HG02610 (cell line): ENCODE measurements around the gene HOXD1.

Experiments
- ATAC-seq: cut with Tn5 transposase; IDR thresholded peaks from one replicate; pipeline ENCODE4 v1.9.1; 2021; ENCODE audit warnings: mild to moderate bottlenecking, moderate library complexity; ENCODE audit not compliant: unreplicated experiment

Gene HOXD1

DNA sequence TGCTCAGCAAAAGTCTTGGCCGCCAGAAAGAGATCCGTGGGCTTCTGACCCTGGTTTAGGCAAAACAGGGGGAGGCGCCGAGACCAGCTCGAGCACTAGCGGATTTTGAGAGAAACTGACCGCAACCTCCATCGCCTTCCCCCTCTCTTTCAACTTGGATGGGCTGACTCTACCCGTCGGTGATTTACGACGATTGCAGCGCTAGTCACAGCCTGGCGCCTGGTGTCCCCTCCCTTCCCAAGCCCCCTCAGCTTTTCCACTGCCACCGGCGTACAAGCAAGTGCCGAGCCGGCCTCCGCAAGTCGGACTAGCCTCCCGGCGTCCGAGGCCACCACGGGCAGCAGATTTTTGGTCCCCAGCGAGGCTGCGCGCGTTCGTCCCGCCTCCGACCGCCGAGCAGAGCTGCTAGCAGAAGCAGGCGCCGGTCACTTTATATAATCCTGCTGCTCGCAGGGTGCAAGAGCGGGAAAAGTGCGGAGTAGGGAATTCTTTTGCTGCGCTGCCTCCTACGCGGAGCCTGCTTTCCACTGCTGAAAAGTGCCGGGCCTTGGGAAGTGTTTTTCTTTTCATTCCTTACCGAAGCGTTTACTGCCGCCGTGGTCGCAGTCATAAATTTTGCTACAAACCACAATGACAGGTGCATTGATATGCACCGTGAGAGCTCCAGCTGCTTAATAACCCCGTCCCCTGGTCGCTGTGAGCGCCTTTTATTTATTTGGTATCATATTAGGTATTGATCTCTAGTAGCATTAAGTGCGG, 23.7 kb upstream of the HOXD1 start:
- ATAC-seq: no peak

DNA sequence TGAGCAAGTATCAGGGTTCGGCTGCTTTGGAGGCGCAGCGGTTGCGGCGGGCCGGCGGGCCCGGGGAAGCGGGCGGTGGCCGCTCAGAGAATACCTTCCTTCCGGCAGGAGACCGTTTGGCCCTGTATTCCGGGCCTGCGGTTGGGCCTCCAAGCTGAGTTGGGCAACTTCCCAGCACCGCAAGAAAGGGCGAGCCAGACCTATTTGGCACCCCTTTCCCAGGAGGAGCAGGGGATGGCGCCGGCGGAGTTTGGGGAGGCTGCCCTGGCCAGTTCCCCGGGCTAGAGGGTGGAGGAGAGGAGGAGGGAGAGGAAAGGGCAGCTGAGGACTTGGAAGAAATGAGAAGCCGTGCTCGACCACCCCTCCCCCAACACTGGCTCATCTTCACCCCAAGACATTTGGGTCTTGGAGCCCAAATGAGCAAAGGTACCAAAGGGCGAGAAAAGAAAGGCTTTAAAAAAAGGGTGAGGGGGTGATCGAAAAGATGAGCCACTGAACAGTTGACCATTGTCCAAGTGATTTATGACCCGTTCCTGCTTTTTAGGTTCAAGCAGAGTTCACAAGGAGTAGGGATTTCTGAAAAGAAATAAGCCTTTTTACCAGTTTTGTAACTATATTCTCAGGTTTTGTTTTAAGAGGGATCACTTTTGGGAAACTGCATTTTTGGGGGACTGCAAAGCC, 23.0 kb upstream of the HOXD1 start:
- ATAC-seq: no peak

DNA sequence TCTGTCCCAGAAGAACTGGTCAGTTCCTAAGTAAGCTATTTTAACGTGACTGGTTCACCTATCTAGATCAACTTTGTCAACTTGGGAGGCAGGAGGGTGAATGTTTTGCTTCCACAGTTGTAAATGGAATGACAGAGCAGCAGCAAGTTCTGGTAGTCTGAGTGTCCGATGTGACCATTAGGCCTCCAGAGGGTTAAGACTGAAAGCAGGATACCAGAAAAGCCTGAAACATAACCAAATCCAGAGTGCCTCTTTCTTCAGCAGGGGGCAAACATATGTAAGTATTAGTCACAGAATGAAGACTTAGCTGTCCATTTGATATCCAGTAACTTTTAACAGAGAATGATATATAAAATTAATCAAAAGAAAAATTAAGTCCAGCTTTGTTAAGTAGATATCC, 22.2 kb upstream of the HOXD1 start:
- no peak for ATAC-seq

DNA sequence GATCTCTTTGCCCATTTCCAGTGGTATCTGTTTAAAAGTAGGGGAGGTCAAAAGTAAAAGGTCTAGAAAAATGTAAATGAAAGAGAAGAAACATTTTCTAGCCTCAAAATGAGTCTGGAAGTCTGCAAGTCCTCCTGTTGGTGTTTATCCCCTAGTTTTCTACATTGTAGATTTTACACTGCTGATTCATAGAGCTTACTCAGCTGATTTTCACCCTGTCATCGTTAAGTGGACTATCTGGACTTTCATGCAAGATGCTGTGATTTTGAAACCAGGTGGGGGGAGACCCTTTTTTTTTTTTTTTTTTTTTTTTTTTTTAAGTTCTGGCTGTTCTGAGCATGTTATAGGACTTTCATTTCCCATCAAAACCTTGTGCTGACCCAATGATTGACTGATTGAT, 21.1 kb upstream of the HOXD1 start:
- ATAC-seq: no peak

DNA sequence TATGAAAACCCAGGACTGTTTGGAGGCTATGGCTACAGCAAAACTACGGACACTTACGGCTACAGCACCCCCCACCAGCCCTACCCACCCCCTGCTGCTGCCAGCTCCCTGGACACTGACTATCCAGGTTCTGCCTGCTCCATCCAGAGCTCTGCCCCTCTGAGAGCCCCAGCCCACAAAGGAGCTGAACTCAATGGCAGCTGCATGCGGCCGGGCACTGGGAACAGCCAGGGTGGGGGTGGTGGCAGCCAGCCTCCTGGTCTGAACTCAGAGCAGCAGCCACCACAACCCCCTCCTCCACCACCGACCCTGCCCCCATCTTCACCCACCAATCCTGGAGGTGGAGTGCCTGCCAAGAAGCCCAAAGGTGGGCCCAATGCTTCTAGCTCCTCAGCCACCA, 19.3 kb upstream of the HOXD1 start:
- ATAC-seq: no peak

DNA sequence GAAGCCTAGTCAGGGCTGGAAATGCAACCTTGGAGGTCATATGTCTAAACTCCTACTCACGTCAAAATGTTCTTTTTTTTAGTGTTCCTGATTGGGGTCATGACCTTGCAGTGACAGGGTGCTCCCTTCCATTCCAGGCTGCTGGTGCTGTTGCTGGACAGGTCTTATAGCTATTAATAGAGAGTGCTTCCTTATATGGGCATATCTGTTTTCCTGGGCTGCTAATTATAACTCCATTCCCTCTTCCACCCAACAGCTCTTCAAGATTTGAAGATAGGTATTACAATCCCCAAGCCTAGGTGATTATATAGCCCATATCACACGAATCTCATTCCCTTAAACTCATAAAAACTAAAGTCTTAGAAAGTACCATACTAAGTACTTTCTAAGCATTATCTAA, 18.8 kb upstream of the HOXD1 start:
- no peak for ATAC-seq

DNA sequence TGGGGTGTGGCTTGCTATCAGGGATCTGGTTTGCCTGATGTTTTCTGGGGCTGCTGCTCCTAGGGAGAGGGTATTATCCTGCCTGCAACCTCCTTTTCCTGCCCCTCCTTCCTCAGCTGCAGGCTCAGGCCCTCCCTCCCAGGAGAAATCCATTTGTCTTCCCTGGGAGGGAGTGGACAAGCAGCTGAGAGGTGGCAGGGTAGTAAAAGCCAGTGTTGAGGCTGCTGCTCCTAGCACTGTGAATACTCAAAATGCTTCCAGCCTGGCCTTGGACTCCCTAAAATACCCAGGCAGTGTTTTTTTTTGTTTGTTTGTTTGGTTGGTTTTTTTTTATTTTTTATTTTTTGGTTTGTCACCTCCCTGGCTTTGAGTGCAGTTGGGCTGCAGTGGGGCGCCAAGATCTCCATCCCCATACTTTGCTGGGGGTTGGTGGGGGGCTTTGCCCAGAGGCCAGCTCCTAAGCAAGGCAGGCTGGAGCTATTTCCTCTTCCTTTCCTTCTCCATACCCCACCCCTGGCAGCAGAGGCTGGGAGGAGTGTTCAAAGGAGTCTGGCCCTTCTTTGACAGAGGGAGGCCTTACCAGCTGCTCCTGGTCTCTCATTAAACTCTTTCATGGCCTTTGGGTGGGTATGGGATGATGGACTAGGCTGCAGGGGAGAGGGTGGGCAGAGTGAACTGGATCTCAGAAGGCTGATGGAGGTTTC, 17.7 kb upstream of the HOXD1 start:
- no peak for ATAC-seq

DNA sequence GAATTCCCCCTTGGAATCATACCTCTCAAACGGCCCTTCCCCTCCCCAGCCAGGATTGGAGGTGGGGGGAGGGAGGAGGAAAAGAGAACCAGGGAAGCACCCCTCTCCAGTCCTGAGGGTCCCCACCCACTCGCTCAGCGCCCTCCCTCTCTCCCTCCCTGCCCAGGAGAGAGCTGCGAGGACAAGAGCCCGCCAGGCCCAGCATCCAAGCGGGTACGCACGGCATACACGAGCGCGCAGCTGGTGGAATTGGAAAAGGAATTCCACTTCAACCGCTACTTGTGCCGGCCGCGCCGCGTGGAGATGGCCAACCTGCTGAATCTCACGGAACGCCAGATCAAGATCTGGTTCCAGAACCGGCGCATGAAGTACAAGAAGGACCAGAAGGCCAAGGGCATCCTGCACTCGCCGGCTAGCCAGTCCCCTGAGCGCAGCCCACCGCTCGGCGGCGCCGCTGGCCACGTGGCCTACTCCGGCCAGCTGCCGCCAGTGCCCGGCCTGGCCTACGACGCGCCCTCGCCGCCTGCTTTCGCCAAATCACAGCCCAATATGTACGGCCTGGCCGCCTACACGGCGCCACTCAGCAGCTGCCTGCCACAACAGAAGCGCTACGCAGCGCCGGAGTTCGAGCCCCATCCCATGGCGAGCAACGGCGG, 17.0 kb upstream of the HOXD1 start:
- no peak for ATAC-seq

DNA sequence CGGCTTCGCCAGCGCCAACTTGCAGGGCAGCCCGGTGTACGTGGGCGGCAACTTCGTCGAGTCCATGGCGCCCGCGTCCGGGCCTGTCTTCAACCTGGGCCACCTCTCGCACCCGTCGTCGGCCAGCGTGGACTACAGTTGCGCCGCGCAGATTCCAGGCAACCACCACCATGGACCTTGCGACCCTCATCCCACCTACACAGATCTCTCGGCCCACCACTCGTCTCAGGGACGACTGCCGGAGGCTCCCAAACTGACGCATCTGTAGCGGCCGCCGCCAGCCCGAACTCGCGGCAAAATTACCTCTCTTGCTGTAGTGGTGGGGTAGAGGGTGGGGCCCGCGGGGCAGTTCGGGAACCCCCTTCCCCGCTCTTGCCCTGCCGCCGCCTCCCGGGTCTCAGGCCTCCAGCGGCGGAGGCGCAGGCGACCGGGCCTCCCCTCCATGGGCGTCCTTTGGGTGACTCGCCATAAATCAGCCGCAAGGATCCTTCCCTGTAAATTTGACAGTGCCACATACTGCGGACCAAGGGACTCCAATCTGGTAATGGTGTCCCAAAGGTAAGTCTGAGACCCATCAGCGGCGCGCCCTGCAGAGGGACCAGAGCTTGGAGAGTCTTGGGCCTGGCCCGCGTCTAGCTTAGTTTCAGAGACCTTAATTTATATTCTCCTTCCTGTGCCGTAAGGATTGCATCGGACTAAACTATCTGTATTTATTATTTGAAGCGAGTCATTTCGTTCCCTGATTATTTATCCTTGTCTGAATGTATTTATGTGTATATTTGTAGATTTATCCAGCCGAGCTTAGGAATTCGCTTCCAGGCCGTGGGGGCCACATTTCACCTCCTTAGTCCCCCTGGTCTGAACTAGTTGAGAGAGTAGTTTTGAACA, 16.2 kb upstream of the HOXD1 start:
- no peak for ATAC-seq

DNA sequence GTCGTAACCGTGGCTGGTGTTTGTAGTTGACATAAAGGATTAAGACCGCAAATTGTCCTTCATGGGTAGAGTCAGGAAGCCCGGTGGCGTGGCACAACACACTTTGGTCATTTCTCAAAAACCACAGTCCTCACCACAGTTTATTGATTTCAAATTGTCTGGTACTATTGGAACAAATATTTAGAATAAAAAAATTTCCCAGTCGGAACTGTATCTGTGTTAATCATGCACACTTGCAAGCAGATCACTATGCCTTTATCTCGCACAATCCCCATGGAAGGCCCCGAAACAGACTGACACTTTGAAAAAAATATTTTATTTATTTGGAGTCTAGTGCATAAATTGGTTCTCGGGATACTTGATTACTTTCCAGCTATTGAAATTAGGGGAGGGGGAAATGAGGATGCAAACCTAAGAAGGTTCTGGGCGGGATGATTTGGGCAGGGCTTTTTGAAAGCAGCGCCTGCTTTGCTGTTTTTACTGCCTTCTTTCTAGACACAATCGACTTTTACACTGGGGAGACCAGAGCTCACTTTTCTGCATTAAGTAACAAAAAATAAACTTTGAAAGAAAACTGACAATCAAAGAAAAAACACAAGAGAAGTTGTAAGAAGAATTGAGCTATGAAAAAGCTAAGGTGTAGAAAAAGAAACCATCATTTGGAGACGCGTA, 15.4 kb upstream of the HOXD1 start:
- ATAC-seq: no peak

DNA sequence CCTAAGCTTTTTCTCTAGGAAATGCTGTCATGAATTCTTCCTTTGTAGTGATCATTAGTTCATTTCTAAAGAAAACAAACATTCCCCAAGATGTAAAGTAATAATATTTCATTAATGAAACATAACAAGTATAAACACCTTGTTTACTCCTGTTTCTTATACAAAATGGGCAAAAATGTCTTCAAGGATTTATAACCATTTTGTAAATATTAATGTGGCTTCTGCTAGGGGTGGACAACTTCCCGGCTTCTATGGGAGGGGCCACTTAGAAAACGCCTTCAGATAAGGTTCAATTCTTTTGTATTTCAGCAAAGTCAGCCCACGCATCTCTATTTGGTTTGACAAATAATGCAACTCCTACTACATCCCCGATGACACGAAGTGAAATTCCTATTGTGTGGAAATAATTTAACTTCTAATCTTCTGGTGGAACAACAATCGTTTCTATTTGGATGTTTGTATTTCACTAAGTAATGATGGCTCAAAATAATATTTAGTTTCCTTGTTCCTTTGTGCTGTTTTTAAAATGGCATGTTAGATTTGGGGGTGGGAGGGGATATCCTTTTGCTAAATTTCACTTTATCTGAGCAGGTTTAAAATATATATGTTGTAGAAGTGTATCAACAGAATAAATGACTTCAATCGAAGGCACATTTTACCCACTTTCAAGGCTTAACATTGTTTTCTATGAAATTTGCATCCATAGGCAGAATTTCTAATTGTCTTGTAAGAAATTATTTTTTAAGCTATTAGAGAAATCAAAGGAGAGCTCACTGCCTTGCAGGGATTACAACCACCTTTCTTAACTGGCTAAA, 14.7 kb upstream of the HOXD1 start:
- no peak for ATAC-seq

DNA sequence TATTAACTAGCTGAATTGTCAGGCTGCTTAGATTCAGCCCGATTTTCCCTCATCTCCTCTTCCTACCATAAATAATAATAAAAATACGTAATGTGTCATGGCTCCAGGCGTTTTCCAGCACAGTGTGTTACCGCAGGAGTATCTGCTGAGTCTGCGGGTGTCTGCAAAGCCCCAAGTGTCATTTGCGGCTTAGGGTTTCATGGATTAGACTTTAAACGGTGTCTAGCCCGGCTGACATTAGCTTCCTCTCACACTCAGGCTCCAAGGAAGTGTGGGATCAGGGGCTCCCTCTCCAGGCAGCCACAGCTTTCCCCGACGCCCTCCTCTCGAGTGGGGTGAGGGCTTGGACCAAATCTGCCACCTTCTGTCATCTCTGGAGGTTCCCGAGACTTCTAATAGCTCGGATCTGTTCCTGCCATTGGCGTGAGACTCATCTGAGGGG, 14.1 kb upstream of the HOXD1 start:
- no peak for ATAC-seq

DNA sequence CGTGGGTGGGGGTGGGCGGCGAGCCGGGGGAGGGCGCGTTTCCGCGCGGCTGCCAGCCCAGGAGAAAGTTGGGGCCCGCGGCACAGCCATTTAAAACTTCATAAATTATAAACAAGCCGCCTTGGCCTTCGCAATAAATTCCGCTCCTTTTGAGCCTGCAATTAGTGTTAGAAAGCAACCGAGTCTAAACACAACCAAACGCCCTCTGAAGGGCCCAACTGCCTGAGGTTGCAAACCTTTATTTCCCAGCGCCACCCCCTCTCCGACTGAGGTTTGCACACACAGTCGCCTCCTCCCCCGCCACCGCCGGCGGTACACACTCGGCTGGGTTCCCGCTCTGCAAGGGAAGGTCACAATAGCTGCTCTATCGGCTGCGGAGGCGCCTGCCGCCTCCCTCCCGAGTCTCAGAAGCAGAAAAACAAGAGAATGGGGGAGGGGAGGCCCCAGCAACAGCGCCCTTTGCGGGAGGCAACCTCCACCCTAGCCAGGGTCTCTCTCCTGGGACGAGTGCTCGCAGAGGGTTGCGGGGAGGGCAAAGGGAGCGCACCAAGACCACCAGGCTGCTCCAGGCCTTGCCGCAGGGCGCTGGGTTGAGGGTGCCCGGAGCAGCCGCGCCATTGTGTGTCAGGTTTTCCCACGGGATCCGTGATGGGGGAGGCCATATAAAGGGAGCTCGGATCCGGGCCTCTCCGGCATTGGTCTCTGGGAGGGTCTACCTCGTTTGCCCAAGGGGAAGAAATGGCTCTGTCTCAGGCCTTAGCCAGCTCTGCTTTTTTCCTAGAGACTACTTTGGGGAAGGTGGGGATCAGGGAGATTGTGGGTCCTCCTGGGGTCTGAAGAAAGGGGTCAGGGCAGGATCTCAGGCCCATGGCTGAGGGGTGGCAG, 13.4 kb upstream of the HOXD1 start:
- ATAC-seq: no peak

DNA sequence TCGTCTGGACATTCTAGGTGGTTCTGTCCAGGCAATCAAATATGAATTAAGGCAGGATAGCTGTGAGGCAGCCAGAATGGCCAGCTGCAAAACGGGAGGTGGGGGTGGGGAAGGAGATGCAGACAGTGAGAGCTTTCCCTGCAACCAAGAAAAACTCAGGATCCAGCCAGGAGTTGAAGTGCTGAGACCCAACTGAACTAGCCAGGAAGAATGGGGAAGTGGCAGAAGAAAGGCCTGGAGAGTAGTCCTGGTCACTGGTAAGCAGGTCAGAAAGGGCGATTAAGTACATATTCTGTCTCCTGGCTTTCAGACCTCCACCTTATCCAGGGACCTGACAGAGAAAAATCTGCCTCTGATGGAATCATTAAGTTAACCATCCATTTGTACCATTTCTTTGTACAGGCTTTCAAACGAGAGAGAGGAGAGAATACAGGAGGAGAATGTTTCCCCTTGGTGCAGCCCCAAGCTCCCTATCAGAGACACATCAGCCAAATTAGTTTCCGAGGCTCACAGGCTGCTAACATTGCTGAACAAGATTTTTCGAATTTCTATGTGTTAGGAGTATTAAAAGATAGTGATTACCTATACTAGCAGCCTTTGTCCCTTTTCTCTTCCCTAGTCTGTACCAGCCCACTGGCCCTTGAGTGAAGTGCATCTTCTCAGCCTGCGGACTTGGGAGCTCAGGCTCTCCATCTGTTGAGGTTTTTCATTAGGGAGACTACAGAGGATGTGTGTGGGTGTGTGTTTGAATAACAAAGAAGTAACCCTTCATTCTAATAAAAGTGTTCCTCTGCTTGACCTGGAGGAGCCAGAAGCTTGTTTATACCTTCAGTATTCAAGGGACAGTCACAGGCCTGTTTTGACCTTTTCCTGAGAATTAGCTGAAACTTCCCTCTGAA, 12.5 kb upstream of the HOXD1 start:
- no peak for ATAC-seq

DNA sequence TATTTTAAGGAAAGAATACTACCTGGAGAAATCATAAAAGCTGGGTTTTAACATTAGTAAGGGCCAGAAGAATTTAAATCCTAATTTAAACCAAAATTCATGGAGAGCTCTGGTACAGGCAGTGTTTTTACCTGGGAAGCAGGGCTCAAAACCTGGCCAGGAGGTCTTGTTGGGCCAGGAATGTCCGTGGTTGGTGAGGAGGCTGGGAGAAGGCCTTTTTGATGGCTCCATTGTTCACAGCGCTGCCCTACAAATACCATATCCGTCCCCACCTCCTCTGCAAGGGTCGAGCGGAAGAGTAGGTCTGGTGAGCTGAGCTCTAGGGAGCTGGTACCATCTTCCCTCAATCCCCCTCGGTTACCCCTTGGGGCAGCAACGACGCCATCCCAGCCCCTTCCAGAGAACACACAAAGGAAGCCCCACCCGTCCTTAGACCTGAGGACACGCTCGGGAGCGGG, 10.9 kb upstream of the HOXD1 start:
- no peak for ATAC-seq

DNA sequence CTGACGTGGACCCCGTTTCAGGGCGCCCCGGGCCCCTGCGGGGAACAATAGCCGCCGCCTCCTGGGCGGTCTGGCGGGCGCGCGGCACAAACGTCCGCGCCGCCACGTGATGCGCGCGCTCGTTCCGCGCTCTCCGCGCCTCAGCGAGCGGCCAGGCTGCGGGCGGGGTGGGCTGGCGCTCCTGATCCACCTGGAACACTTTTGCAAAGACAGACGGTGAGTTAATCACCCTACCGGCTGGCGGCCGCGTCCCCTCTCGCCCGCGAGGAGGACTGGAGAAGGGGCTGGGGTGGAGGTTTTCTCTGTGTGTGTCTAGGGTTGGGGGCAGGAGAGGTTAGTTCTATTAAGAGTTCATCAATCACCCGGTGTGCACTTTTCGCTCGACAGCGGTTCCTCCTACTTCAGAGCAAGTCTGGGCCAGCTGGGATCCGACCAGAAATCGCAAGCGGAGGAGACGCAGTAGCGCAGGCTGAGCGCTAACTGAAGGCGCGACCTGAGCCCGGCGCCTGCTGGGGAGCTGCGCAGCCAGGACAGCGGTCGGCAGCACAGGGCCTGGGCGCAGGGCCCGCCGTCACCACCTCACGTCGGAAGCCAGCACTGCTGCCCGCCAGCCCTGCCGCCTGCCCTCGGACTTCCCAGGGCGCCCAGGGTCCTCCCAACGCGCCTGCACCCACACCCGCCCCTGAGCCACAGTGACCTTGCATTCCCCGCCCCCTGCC, 10.3 kb upstream of the HOXD1 start:
- ATAC-seq: no peak
